NCI-H1092 treated with DMSO at 0.1 percent for 48 hours (cell line): ENCODE data around the gene SLC25A41.
A peak's percentile ranks its signal among the peaks of the same experiment; 100 is the strongest.
"Not testable (repeated sequence)": the region's sequence is repeated elsewhere in the genome, so short reads cannot be mapped to it uniquely, and the experiment has no call there.

Source experiments
- DNase-seq: peaks from one replicate; lab custom pipeline; 2025; lab: John Stamatoyannopoulos, UW

SLC25A41 gene

GRCh38 chr19:6412061-6412446 lies 21.5 kb downstream of the SLC25A41 start:
- DNase-seq = no peak

- DNase-seq = no peak
Observed at GRCh38 chr19:6409346-6409745, 24.2 kb downstream of the SLC25A41 start.

GRCh38 chr19:6406401-6406800 lies 27.2 kb downstream of the SLC25A41 start:
- DNase-seq = no peak

GRCh38 chr19:6402837-6403608 lies 30.5 kb downstream of the SLC25A41 start:
- DNase-seq = peak; percentile 40

- no peak for DNase-seq
Observed at GRCh38 chr19:6402058-6402457, 31.5 kb downstream of the SLC25A41 start.

- DNase-seq = not testable (repeated sequence)
Observed at GRCh38 chr19:6400062-6400944, 33.3 kb downstream of the SLC25A41 start.

- no peak for DNase-seq
Observed at GRCh38 chr19:6396305-6396704, 37.3 kb downstream of the SLC25A41 start.

GRCh38 chr19:6394831-6395230 lies 38.7 kb downstream of the SLC25A41 start:
- no peak for DNase-seq

- no peak for DNase-seq
Observed at GRCh38 chr19:6393983-6394412, 39.6 kb downstream of the SLC25A41 start.

GRCh38 chr19:6393074-6393982 lies 40.2 kb downstream of the SLC25A41 start, which contains the start of gene GTF2F1:
TSS of gene GTF2F1 (minus strand) at chr19:6393164. CDS start at chr19:6392995, 169 bp downstream.
- peak; percentile 97 for DNase-seq

- no peak for DNase-seq
Observed at GRCh38 chr19:6392221-6393073, 41.1 kb downstream of the SLC25A41 start.

GRCh38 chr19:6387372-6387771 lies 46.2 kb downstream of the SLC25A41 start:
- DNase-seq = no peak

GRCh38 chr19:6384381-6384780 lies 49.2 kb downstream of the SLC25A41 start:
- no peak for DNase-seq

- no peak for DNase-seq
Observed at GRCh38 chr19:6383188-6383587, 50.4 kb downstream of the SLC25A41 start.

- DNase-seq = no peak
Observed at GRCh38 chr19:6381030-6381750, 52.4 kb downstream of the SLC25A41 start.

GRCh38 chr19:6379744-6380143 lies 53.8 kb downstream of the SLC25A41 start:
- no peak for DNase-seq

- no peak for DNase-seq
Observed at GRCh38 chr19:6378486-6378885, 55.1 kb downstream of the SLC25A41 start.

GRCh38 chr19:6378041-6378440 lies 55.5 kb downstream of the SLC25A41 start:
- DNase-seq = no peak

- DNase-seq = no peak
Observed at GRCh38 chr19:6376512-6377190, 56.9 kb downstream of the SLC25A41 start.
